Measurements from ENCODE around the gene GPR35. TPM values are rescaled to one million over a fixed set of nuclear protein-coding genes. Genes with fewer than 3 reads are reported as not detected.
A peak's percentile ranks its signal among the peaks of the same experiment; 100 is the strongest.

The GPR35 gene
- total and polyA plus RNA-seq, 12 donors, result 0.40 to 5.2 (median 1.2) TPM

- no peak for TF ChIP-seq CTCF (IDR thresholded peaks at IDR 0.05)
- Histone ChIP-seq H3K9me3 (no peaks in the 10 kb centered on the region), H3K36me3 (peaks cover 0 to 38% (median 4%) of the 10 kb centered on the region in 9 donors), H3K27me3 (no peaks in the 10 kb centered on the region), H3K27ac (peak overlapping the region in 9 of 10 donors; percentile 94 to 99 (median 96)), H3K4me1 (peaks cover 23 to 54% (median 40%) of the 10 kb centered on the region in 9 donors), H3K4me3 (peak overlapping the region; percentile 70 to 98 (median 92))
- intact Hi-C loops (cut with DNase I), result loop anchor here in 4 of 10 donors (1.0 to 10.0 kb wide), 4 partner anchors 18 to 248 kb away; partner anchors contain the start of gene RNPEPL1 (in 2 of the 4)
- DNase-seq (peak in 1 of 2 donors; percentile 6), ATAC-seq (peak in 4 of 8 donors; percentile 2 to 32 (median 10))
- 1 to 3% methylated on average over 61 to 62 of the region's 62 CpGs for WGBS, 2 donors
Measured at GRCh38 chr2:240586919-240587800, 38.1 kb upstream of the GPR35 start.

GRCh38 chr2:240588006-240588655 is 37.1 kb upstream of the GPR35 start:
- Histone ChIP-seq H3K9me3 (no peaks in the 10 kb centered on the region), H3K4me3 (peak overlapping the region in 8 of 10 donors; percentile 70 to 98 (median 92)), H3K4me1 (peaks cover 23 to 59% (median 42%) of the 10 kb centered on the region in 9 donors), H3K36me3 (peaks cover 0 to 41% (median 4%) of the 10 kb centered on the region in 9 donors), H3K27ac (no peak overlapping the region), H3K27me3 (no peaks in the 10 kb centered on the region)
- no peak for ATAC-seq
- no peak for TF ChIP-seq CTCF (IDR thresholded peaks at IDR 0.05)
- peak in 1 of 2 donors; percentile 3 for DNase-seq
- 79 to 85% methylated on average over 10 of the region's 10 CpGs for WGBS, 2 donors
- intact Hi-C loops (cut with DNase I), result loop anchor here in 1 of 10 donors (10.0 kb wide), 1 partner anchor 247 kb away; no protein-coding TSS in a partner anchor

GRCh38 chr2:240588669-240589068 is 36.6 kb upstream of the GPR35 start:
- Histone ChIP-seq H3K4me3 (no peak overlapping the region), H3K27me3 (no peaks in the 10 kb centered on the region), H3K36me3 (peaks cover 0 to 46% (median 4%) of the 10 kb centered on the region in 9 donors), H3K27ac (no peak overlapping the region), H3K4me1 (peaks cover 23 to 61% (median 45%) of the 10 kb centered on the region in 9 donors), H3K9me3 (no peaks in the 10 kb centered on the region)
- ATAC-seq (no peak), DNase-seq (no peak)
- WGBS, 2 donors, result 82 to 87% methylated on average over 4 of the region's 4 CpGs
- no peak for TF ChIP-seq CTCF (IDR thresholded peaks at IDR 0.05)
- intact Hi-C loops (cut with DNase I), result loop anchor here in 1 of 10 donors (10.0 kb wide), 1 partner anchor 246 kb away; no protein-coding TSS in a partner anchor

GRCh38 chr2:240589375-240589774 is 35.9 kb upstream of the GPR35 start:
- H3K36me3 ChIP-seq, result peaks cover 0 to 49% (median 4%) of the 10 kb centered on the region in 9 donors
- ATAC-seq (no peak), DNase-seq (peak in 1 of 2 donors; percentile 6)
- WGBS, 2 donors, result 84 to 90% methylated on average over 14 of the region's 14 CpGs
- H3K4me3 ChIP-seq, result no peak overlapping the region
- H3K27ac ChIP-seq, result peak overlapping the region in 4 of 10 donors; percentile 8 to 70 (median 48)
- no peaks in the 10 kb centered on the region for H3K27me3 ChIP-seq
- intact Hi-C loops (cut with DNase I), result loop anchor here in 1 of 10 donors (10.0 kb wide), 1 partner anchor 245 kb away; no protein-coding TSS in a partner anchor
- no peak for TF ChIP-seq CTCF (IDR thresholded peaks at IDR 0.05)
- peaks cover 24 to 61% (median 41%) of the 10 kb centered on the region in 9 donors for H3K4me1 ChIP-seq
- no peaks in the 10 kb centered on the region for H3K9me3 ChIP-seq

Measured in heart right ventricle (tissue), 16 donors.